Fibroblast of skin of scalp (primary cell): ENCODE results near the gene KITLG.
"Not testable (repeated sequence)": the region's sequence is repeated elsewhere in the genome, so short reads cannot be mapped to it uniquely, and the experiment has no call there.

Experiments
- DNase-seq: peaks from one replicate; pipeline ENCODE4 v3.0.0-alpha.2; 2013

The KITLG gene

GRCh38 chr12:88575361-88575970 lies 4.8 kb downstream of the KITLG start:
- DNase-seq = no peak

GRCh38 chr12:88574278-88574677 lies 6.0 kb downstream of the KITLG start:
- no peak for DNase-seq

GRCh38 chr12:88573583-88573982 lies 6.7 kb downstream of the KITLG start:
- DNase-seq = no peak

GRCh38 chr12:88572781-88573549 lies 7.3 kb downstream of the KITLG start:
- DNase-seq = no peak

GRCh38 chr12:88571543-88571942 lies 8.7 kb downstream of the KITLG start:
- no peak for DNase-seq

GRCh38 chr12:88570103-88570502 lies 10.2 kb downstream of the KITLG start:
- DNase-seq = peak; percentile 43

GRCh38 chr12:88566430-88566829 lies 13.8 kb downstream of the KITLG start:
- DNase-seq = no peak

GRCh38 chr12:88562846-88563582 lies 17.3 kb downstream of the KITLG start:
- DNase-seq = peak; percentile 82

GRCh38 chr12:88562151-88562550 lies 18.1 kb downstream of the KITLG start:
- DNase-seq = no peak

- no peak for DNase-seq
These were observed 20.5 kb downstream of the KITLG start for GRCh38 chr12:88559772-88560171.

- DNase-seq = no peak
These were observed 21.1 kb downstream of the KITLG start for GRCh38 chr12:88559199-88559598.

- no peak for DNase-seq
These were observed 21.9 kb downstream of the KITLG start for GRCh38 chr12:88558340-88558867.

GRCh38 chr12:88556213-88556774 lies 24.0 kb downstream of the KITLG start:
- no peak for DNase-seq

- peak; percentile 75 for DNase-seq
These were observed 26.2 kb downstream of the KITLG start for GRCh38 chr12:88553941-88554658.

GRCh38 chr12:88552610-88553079 lies 27.6 kb downstream of the KITLG start:
- DNase-seq = peak; percentile 79

GRCh38 chr12:88549929-88550328 lies 30.3 kb downstream of the KITLG start:
- DNase-seq = no peak

- DNase-seq = not testable (repeated sequence)
These were observed 32.3 kb downstream of the KITLG start for GRCh38 chr12:88547949-88548348.

- peak; percentile 76 for DNase-seq
These were observed 33.4 kb downstream of the KITLG start for GRCh38 chr12:88546853-88547252.

- DNase-seq = peak; percentile 36
These were observed 34.0 kb downstream of the KITLG start for GRCh38 chr12:88546226-88546625.

- DNase-seq = peak; percentile 84
These were observed 35.0 kb downstream of the KITLG start for GRCh38 chr12:88544991-88545980.

GRCh38 chr12:88539893-88540292 lies 40.4 kb downstream of the KITLG start:
- no peak for DNase-seq
